ENCODE results near the gene NXPE1.

DNA sequence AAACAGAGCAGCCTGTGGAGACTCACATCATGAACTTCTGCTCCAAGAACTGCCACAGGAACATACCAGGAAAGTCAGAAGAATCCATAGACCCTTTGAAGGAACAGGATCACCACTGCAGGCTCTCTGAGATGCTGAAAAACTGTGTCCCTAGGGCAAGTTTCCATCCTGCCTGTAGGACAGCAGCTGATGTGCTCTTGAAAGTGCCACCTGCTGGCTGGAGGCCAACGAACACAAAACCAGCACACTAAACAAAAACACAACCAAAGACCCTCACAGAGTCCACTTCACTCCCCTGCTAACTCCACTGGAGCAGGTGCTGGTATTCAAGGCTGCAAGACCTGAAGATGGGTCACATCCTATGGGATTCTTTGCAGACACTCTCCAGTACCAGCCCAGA lies 12.0 kb upstream of the NXPE1 start:
- TF ChIP-seq, protein P1, sequence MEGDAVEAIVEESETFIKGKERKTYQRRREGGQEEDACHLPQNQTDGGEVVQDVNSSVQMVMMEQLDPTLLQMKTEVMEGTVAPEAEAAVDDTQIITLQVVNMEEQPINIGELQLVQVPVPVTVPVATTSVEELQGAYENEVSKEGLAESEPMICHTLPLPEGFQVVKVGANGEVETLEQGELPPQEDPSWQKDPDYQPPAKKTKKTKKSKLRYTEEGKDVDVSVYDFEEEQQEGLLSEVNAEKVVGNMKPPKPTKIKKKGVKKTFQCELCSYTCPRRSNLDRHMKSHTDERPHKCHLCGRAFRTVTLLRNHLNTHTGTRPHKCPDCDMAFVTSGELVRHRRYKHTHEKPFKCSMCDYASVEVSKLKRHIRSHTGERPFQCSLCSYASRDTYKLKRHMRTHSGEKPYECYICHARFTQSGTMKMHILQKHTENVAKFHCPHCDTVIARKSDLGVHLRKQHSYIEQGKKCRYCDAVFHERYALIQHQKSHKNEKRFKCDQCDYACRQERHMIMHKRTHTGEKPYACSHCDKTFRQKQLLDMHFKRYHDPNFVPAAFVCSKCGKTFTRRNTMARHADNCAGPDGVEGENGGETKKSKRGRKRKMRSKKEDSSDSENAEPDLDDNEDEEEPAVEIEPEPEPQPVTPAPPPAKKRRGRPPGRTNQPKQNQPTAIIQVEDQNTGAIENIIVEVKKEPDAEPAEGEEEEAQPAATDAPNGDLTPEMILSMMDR (IDR thresholded peaks at IDR 0.05): no peak
- TF ChIP-seq JUN (IDR thresholded peaks at IDR 0.05): no peak
- no peak for TF ChIP-seq FOSL2 (IDR thresholded peaks at IDR 0.05)
- no peak for TF ChIP-seq FOSL2 (CRISPR knock-in tag; IDR thresholded peaks at IDR 0.05)
- no peak for TF ChIP-seq ZFP36 (IDR thresholded peaks at IDR 0.05; ENCODE audit: borderline replicate concordance, partially characterized antibody)
- no peak for TF ChIP-seq ESRRA (IDR thresholded peaks at IDR 0.05; ENCODE audit: borderline replicate concordance, low read length)
- TF ChIP-seq EP300 (IDR thresholded peaks at IDR 0.05): no peak
- no peak for TF ChIP-seq KDM5A (IDR thresholded peaks at IDR 0.05)
